K562 (cell line): Measurements from ENCODE around the gene PSMD8. TPM values are rescaled to one million over a fixed set of nuclear protein-coding genes. Genes with fewer than 3 reads are reported as not detected.

Experiments used
- ATAC-seq: fragments of 200-7000 bp; cut with Tn5 transposase; 3 replicates; pipeline ENCODE4 v1.9.1; 2020; ENCODE audit warnings: moderate library complexity
- BruUV-seq: library from RNA; stranded (reverse); fragments of 400-500 nt; replicated peaks from 2 replicates; lab custom pipeline; 2021; lab: Mats Ljungman, UMichigan
- CTCF ChIA-PET: fragments of 300-600 bp; formaldehyde crosslinking; extraction: SDS; loops from one replicate; lab custom pipeline; 2021; ENCODE audit warnings: low intra/inter-chr PET ratio; lab: Yijun Ruan, JAX
- POLR2A ChIA-PET: fragments of 300-600, 350-650 bp; sonication (Branson Sonifier 250); formaldehyde crosslinking; extraction: SDS; loops from one replicate; lab custom pipeline; 2021; ENCODE audit warnings: antibody characterized with exemption, inconsistent platforms; lab: Yijun Ruan, JAX
- DNase-seq, 4 experiments: peaks; one replicate each; pipeline versions ENCODE4 v3.0.0 to v3.0.0-alpha.2; 2011 to 2018; ENCODE audit warnings: low spot score in 3 of 4, mixed read lengths in 3 of 4; ENCODE audit errors: extremely low read depth in 1 of 4
- FAIRE-seq: peaks from 2 replicates; lab custom pipeline; 2011; peaks lifted over from hg19 to GRCh38; lab: Jason Lieb, UNC
- H2AFZ ChIP-seq: 2 replicates; pipeline ENCODE4 v1.6.0; 2011; ENCODE audit warnings: low read depth, low read length, control low read depth, inconsistent platforms
- H3K27ac ChIP-seq: fragments of 200-600 bp; 3 replicates; pipeline ENCODE4 v1.8.0; 2011; ENCODE audit warnings: low read depth, mild to moderate bottlenecking, control low read depth, inconsistent platforms, low read length, moderate library complexity, mixed read lengths; ENCODE audit errors: extremely low read depth
- H3K27me3 ChIP-seq, 2 experiments: fragments of 300-600 bp in 1 of 2; 2 replicates in 1 of 2; 3 replicates in 1 of 2; pipeline versions ENCODE4 v1.6.0 to v1.8.0; 2011; ENCODE audit warnings: inconsistent platforms in 2 of 2, low read length in 2 of 2, mild to moderate bottlenecking in 1 of 2, mixed read lengths in 1 of 2, moderate library complexity in 1 of 2; ENCODE audit not compliant: control insufficient read depth in 2 of 2, insufficient read depth in 2 of 2
- H3K36me3 ChIP-seq: fragments of 300-600 bp; 3 replicates; pipeline ENCODE4 v1.8.0; 2011; ENCODE audit warnings: mild to moderate bottlenecking, low read length, inconsistent platforms; ENCODE audit not compliant: control insufficient read depth, insufficient read depth
- H3K4me1 ChIP-seq, 2 experiments: fragments of 200-600 bp in 1 of 2; replicated peaks in 1 of 2; 2 replicates in 1 of 2; 3 replicates in 1 of 2; pipeline versions ENCODE4 v1.5.1 to v1.8.0; 2011; ENCODE audit warnings: inconsistent platforms in 2 of 2, low read length in 2 of 2, mild to moderate bottlenecking in 1 of 2, mixed read lengths in 1 of 2, moderate library complexity in 1 of 2; ENCODE audit not compliant: control insufficient read depth in 2 of 2, insufficient read depth in 2 of 2
- H3K4me2 ChIP-seq: 2 replicates; pipeline ENCODE4 v1.6.1; 2011; ENCODE audit warnings: low read length, control low read depth, inconsistent platforms, mixed read lengths; ENCODE audit not compliant: insufficient read depth
- H3K4me3 ChIP-seq: fragments of 200-600 bp; sonication (generic), shearing (Covaris generic); 2 replicates; pipeline ENCODE4 v1.5.1; 2016; ENCODE audit warnings: control low read depth, inconsistent platforms
- H3K79me2 ChIP-seq: fragments of 200-600 bp; 3 replicates; pipeline ENCODE4 v1.8.0; 2011; ENCODE audit warnings: low read length, inconsistent platforms; ENCODE audit not compliant: control insufficient read depth, insufficient read depth
- H3K9ac ChIP-seq, 2 experiments: 2 replicates each; pipeline versions ENCODE4 v1.6.0 to v1.6.1; 2011; ENCODE audit warnings: low read depth in 2 of 2, low read length in 2 of 2, control low read depth in 1 of 2, inconsistent platforms in 1 of 2, mild to moderate bottlenecking in 1 of 2, mixed read lengths in 1 of 2; ENCODE audit not compliant: insufficient read depth in 1 of 2
- H3K9me1 ChIP-seq: one replicate; pipeline ENCODE4 v1.6.0; 2011; ENCODE audit warnings: inconsistent platforms, mild to moderate bottlenecking, low read length, moderate library complexity; ENCODE audit not compliant: control insufficient read depth, insufficient read depth
- H3K9me3 ChIP-seq: replicated peaks from 2 replicates; pipeline ENCODE4 v1.5.1; 2011; ENCODE audit warnings: low read depth, low read length, inconsistent platforms; ENCODE audit not compliant: control insufficient read depth, insufficient read depth
- H4K20me1 ChIP-seq: replicated peaks from 2 replicates; pipeline ENCODE4 v1.6.1; 2011; ENCODE audit warnings: low read length, inconsistent platforms, mixed read lengths; ENCODE audit not compliant: control insufficient read depth, insufficient read depth
- ATF3 ChIP-seq, 2 experiments: fragments of 450-650 bp in 1 of 2; sonication (generic) in 1 of 2; formaldehyde crosslinking in 1 of 2; IDR thresholded peaks in 1 of 2; conservative IDR thresholded peaks in 1 of 2; 2 replicates each; pipeline versions ENCODE4 v1.6.1 to v1.8.1; 2016 to 2023; ENCODE audit warnings: mild to moderate bottlenecking in 2 of 2, moderate library complexity in 2 of 2, inconsistent platforms in 1 of 2, missing genetic modification reagents in 1 of 2
- CEBPG ChIP-seq, 3 experiments: fragments of 200-800 bp in 1 of 3; sonication (Bioruptor generic) in 1 of 3; sonication (generic) in 1 of 3; formaldehyde crosslinking in 1 of 3; IDR thresholded peaks in 2 of 3; conservative IDR thresholded peaks in 1 of 3; 2 replicates each; pipeline versions ENCODE4 v1.6.1 to v1.8.0; 2016 to 2022; ENCODE audit warnings: missing compliant biosample characterization in 2 of 3, missing genetic modification characterization in 2 of 3, mild to moderate bottlenecking in 1 of 3, missing genetic modification reagents in 1 of 3
- NFE2 ChIP-seq: IDR thresholded peaks from 2 replicates; pipeline ENCODE4 v1.6.1; 2014; ENCODE audit warnings: antibody characterized with exemption, low read depth
- RBM25 ChIP-seq: fragments of 200-400 bp; formaldehyde crosslinking; IDR thresholded peaks from 2 replicates; pipeline ENCODE4 v1.6.1; 2018; ENCODE audit warnings: low read length, low read depth, moderate library complexity; ENCODE audit not compliant: severe bottlenecking
- SP2 ChIP-seq: IDR thresholded peaks from 2 replicates; pipeline ENCODE4 v1.6.1; 2011; ENCODE audit warnings: mild to moderate bottlenecking, low read depth, low read length, moderate library complexity; ENCODE audit not compliant: poor library complexity, severe bottlenecking; ENCODE audit errors: extremely low read depth
- TEAD2 ChIP-seq: fragments of 450-650 bp; IDR thresholded peaks from 2 replicates; pipeline ENCODE4 v1.6.1; 2016; ENCODE audit warnings: missing genetic modification characterization, control low read depth, missing compliant biosample characterization
- WHSC1 ChIP-seq: IDR thresholded peaks from one replicate; pipeline ENCODE4 v1.6.1; 2012; ENCODE audit warnings: low read length, control low read depth, inconsistent platforms
- WGBS: fragments of 100-300 bp; shearing (Covaris generic); methylation state at CpG from one replicate; pipeline ENCODE4 v1.1.6; 2016; ENCODE audit warnings: low coverage, mixed read lengths; ENCODE audit not compliant: insufficient coverage; ENCODE audit errors: missing lambda C conversion rate; 5-methylcytosine and 5-hydroxymethylcytosine counted together
- in situ Hi-C: fragments of 300-500 bp; cut with MboI; formaldehyde crosslinking; loops from 4 replicates; pipeline ENCODE4 v1.15.0; 2018; ENCODE audit warnings: inconsistent platforms, mixed read lengths
- intact Hi-C: fragments of 100-400 bp; cut with micrococcal nuclease; formaldehyde crosslinking; loops from 2 replicates; pipeline ENCODE4 v1.14.2; 2022
- polyA plus RNA-seq, 8 experiments: library from polyadenylated mRNA; depleted of rRNA in 4 of 8; stranded (reverse) in 5 of 8; unstranded in 3 of 8; fragments of >200 nt; fragmentation: Nextera tagmentation in 2 of 8; fragmentation: Illumina TruSeq in 1 of 8; extraction: Ambion mirVana in 2 of 8; extraction: Trizol in 1 of 8; gene quantifications; 2 replicates each; pipeline versions ENCODE4 v1.2.1 to v1.2.3, GENCODE V29; 2011 to 2014; ENCODE audit warnings: inconsistent platforms in 1 of 8, missing spikeins in 1 of 8
- total RNA-seq, 7 experiments: library from RNA; depleted of rRNA in 6 of 7; stranded (reverse); fragments of >200 nt in 6 of 7; fragmentation: Illumina TruSeq in 2 of 7; extraction: Trizol in 2 of 7; gene quantifications; 2 replicates each; pipeline versions ENCODE4 v1.2.1 to v1.2.3, GENCODE V29; 2011 to 2021; ENCODE audit warnings: low replicate concordance in 1 of 7
- TF ChIP-seq, protein P1 (sequence below): fragments of 450-650 bp; IDR thresholded peaks from 2 replicates; pipeline ENCODE4 v1.6.1; 2016; ENCODE audit warnings: missing biosample characterization, missing genetic modification characterization

The PSMD8 gene
- total and polyA plus RNA-seq, 9 of the 15 experiments (the other 6 are each of a cell fraction or from before 2014, with no cell fraction given) = 130 to 583 (median 315) TPM

DNA sequence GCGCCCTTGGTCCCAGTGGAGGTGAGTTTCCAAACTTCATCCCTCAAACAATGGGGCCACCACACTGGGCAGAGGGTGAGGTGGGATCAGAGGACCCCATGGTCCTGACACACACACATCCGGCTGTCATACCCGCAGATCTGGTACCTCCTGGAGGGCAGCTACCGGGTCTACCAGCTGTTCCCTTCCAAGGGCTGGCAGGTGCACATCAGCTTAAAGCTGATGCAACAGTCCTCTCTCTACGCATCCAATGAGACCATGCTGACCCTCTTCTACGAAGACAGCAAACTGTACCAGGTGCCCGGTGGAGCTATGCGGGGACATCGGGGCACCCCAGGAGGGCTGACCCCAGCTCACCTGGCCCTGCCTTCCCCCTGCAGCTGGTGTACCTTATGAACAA lies 14.0 kb upstream of the PSMD8 start:
- TF ChIP-seq ATF3 (IDR thresholded peaks at IDR 0.05) (0 out of 2 replicates have a peak, but pooled peaks have one; percentile 12), ATF3 (CRISPR knock-in tag; conservative IDR thresholded peaks at IDR 0.05) (no peak), RBM25 (no peak), NFE2 (no peak), TEAD2 (tag) (no peak), CEBPG (CRISPR knock-in tag; IDR thresholded peaks at IDR 0.05) (peak; percentile 51; the same call in 1 of the 2 replicates), CEBPG (tag; conservative IDR thresholded peaks at IDR 0.05 in 1 of 2, IDR thresholded peaks at IDR 0.05 in 1 of 2) (no peak), SP2 (no peak), WHSC1 (no peak)
- TF ChIP-seq, protein P1, sequence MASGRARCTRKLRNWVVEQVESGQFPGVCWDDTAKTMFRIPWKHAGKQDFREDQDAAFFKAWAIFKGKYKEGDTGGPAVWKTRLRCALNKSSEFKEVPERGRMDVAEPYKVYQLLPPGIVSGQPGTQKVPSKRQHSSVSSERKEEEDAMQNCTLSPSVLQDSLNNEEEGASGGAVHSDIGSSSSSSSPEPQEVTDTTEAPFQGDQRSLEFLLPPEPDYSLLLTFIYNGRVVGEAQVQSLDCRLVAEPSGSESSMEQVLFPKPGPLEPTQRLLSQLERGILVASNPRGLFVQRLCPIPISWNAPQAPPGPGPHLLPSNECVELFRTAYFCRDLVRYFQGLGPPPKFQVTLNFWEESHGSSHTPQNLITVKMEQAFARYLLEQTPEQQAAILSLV (tag) = no peak
- TF ChIP-seq, all 486 proteins: peak for 2
- in situ Hi-C loops = no loop called here
- intact Hi-C loops = no loop called here
- Histone ChIP-seq H3K9me1 (no peaks in the 10 kb centered on the region), H3K9me3 (no peaks in the 10 kb centered on the region), H2AFZ (no peak overlapping the region), H3K27ac (no peak overlapping the region), H3K79me2 (no peaks in the 10 kb centered on the region), H3K27me3 (peaks cover 24 to 33% of the 10 kb centered on the region in 2 experiments), H3K4me2 (no peak overlapping the region), H3K9ac (peak overlapping the region in 1 of 2 experiments; percentile 28; a peak in 1 of 4 replicates), H3K4me1 (peaks cover 10 to 26% of the 10 kb centered on the region in 2 experiments; a peak in 4 of 5 replicates), H4K20me1 (peaks cover 10% of the 10 kb centered on the region; the same call in 1 of the 2 replicates), H3K4me3 (no peak overlapping the region), H3K36me3 (no peaks in the 10 kb centered on the region)
- ChIA-PET POLR2A (interaction anchor here (1.0 to 1.9 kb wide), 2 partner anchors 14 to 106 kb away, joined by 3 to 8 read pairs; partner anchors contain the start of gene PSMD8), CTCF (no interaction called here)
- BruUV-seq = no TSS peak
- FAIRE-seq (no peak), ATAC-seq (no peak), DNase-seq (no peak)
- 34% methylated on average over 8 of the region's 9 CpGs for WGBS
